ENCODE measurements around the gene CALCR.

The CALCR gene

DNA sequence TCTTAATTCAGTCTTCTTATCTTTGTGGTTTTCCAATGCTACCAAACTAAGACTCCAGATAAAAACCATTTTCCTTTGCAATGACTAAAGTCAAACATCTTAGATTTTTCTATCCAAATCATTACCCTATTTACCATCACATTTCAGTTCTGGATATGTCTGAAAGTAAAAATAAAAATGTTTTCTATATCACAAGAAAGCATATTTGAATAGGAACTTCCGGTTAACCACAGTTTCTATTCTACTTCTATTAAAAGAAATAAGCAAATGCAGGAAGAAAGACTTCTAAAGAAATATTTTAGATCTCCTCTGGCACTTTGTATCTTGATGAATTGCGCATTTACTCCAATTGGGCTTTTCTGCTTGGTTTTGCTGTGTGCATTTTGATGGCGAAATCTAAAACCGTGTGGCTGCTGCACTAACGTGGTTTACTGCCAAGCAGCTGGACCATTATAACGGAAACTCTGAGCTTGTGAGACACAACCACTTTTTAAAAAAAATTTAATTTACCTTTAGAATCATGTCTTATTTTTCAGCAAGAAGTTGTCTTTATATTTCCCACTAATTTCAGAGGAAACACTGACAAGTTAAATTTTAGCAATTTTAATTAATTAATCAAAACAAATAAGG is 196.3 kb downstream of the CALCR start:
- no peak for TF ChIP-seq ZNF274 (IDR thresholded peaks at IDR 0.05; ENCODE audit: low read depth, low read length)
- peak overlapping the region; percentile 39; the same call in 1 of the 2 replicates for H3K4me3 ChIP-seq (ENCODE audit: low read length)

DNA sequence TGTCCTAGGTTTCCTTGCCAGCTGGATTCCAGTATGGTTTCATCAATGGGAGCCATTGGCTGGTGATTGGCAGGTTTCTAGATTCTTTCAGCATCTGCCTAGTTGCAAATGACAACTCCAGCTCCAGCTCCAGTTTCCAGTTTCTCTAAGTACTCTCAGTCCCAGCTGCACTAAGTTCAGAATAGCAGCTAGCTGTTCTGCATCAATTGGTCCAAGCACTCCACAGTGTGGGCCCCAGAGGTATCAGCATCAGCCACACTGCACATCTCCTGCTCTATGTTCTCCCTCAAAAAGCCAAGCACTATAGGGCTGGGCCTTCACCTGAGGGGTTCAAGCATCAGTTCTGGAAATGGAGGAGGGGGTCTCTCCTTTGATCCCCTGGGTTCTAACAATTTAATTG is 198.9 kb downstream of the CALCR start:
- H3K4me3 ChIP-seq (ENCODE audit: low read length), result no peak overlapping the region
- no peak for TF ChIP-seq ZNF274 (IDR thresholded peaks at IDR 0.05; ENCODE audit: low read depth, low read length)

All from GM08714 (cell line).